IPS-15b (cell line): ENCODE results near the gene COL4A4.

Experiments used
- H3K27me3 ChIP-seq: one replicate; pipeline ENCODE4 v1.6.1; 2013; ENCODE audit warnings: low read length; ENCODE audit not compliant: control insufficient read depth, insufficient read depth
- H3K36me3 ChIP-seq: one replicate; pipeline ENCODE4 v1.6.1; 2013; ENCODE audit warnings: low read length; ENCODE audit not compliant: control insufficient read depth, insufficient read depth
- H3K4me1 ChIP-seq: one replicate; pipeline ENCODE4 v1.6.1; 2013; ENCODE audit warnings: mild to moderate bottlenecking, low read length; ENCODE audit not compliant: control insufficient read depth, insufficient read depth
- H3K4me3 ChIP-seq: one replicate; pipeline ENCODE4 v1.5.1; 2013; ENCODE audit warnings: low read depth, low read length
- H3K9ac ChIP-seq: one replicate; pipeline ENCODE4 v1.6.1; 2013; ENCODE audit warnings: low read depth, mild to moderate bottlenecking, low read length
- H3K9me3 ChIP-seq: one replicate; pipeline ENCODE4 v1.6.1; 2013; ENCODE audit warnings: mild to moderate bottlenecking, low read length; ENCODE audit not compliant: control insufficient read depth, insufficient read depth

The COL4A4 gene

GRCh38 chr2:227016894-227017293 is 147.1 kb downstream of the COL4A4 start:
- no peak overlapping the region for H3K9ac ChIP-seq
- no peak overlapping the region for H3K4me3 ChIP-seq
- no peaks in the 10 kb centered on the region for H3K9me3 ChIP-seq
- no peaks in the 10 kb centered on the region for H3K36me3 ChIP-seq
- no peaks in the 10 kb centered on the region for H3K27me3 ChIP-seq
- no peaks in the 10 kb centered on the region for H3K4me1 ChIP-seq

- Histone ChIP-seq H3K9ac (no peak overlapping the region), H3K27me3 (no peaks in the 10 kb centered on the region), H3K9me3 (no peaks in the 10 kb centered on the region), H3K36me3 (no peaks in the 10 kb centered on the region), H3K4me1 (no peaks in the 10 kb centered on the region), H3K4me3 (no peak overlapping the region)
Measured at GRCh38 chr2:227013881-227014280, 150.1 kb downstream of the COL4A4 start.

- Histone ChIP-seq H3K9me3 (no peaks in the 10 kb centered on the region), H3K4me1 (no peaks in the 10 kb centered on the region), H3K4me3 (no peak overlapping the region), H3K27me3 (no peaks in the 10 kb centered on the region), H3K9ac (no peak overlapping the region), H3K36me3 (no peaks in the 10 kb centered on the region)
Measured at GRCh38 chr2:227013330-227013729, 150.7 kb downstream of the COL4A4 start.

GRCh38 chr2:227010433-227010832 is 153.6 kb downstream of the COL4A4 start:
- Histone ChIP-seq H3K9me3 (no peaks in the 10 kb centered on the region), H3K27me3 (no peaks in the 10 kb centered on the region), H3K36me3 (no peaks in the 10 kb centered on the region), H3K9ac (no peak overlapping the region), H3K4me3 (no peak overlapping the region), H3K4me1 (no peaks in the 10 kb centered on the region)

DNA sequence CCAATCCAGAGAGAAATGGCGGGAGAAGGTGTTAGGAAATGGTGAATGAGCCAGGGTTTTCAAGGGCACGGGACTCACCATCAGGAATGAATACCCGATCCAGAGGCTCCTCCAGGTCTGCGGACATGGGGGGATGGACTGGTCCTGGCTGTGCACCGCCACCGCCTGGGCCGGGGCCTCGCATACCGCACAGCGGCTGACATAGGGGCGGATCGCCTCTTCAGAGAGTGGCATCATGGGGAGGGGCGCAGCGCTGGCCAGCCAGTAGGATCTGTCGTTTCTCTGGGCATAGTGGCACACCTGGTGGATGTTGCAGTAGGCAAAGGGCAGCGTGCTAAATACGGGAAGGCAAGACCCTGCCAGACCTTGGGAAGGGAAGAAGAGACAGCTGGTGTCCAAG is 156.1 kb downstream of the COL4A4 start:
- Histone ChIP-seq H3K4me1 (no peaks in the 10 kb centered on the region), H3K36me3 (no peaks in the 10 kb centered on the region), H3K4me3 (no peak overlapping the region), H3K9ac (no peak overlapping the region), H3K27me3 (no peaks in the 10 kb centered on the region), H3K9me3 (no peaks in the 10 kb centered on the region)

DNA sequence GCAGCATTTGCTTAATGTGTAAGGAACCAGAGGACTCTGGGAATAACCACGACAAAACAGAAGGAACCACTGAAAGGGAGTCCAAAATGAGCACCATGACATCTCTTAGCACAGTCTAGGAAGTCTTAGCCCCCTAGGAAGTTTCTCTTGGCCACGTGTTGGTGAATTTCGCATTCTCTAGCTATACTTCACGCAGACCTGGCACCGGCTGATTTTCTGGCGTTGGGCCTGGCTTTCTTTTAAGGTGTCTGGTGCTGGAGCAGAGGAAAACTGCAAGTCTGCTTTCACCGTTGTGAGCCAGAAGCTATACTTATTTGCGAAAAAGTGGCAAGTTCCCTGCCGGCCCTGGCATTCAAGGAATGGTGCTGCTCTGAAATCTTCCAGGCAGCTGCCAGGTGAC is 156.9 kb downstream of the COL4A4 start:
- no peak overlapping the region for H3K4me3 ChIP-seq
- H3K4me1 ChIP-seq = no peaks in the 10 kb centered on the region
- H3K36me3 ChIP-seq = no peaks in the 10 kb centered on the region
- no peaks in the 10 kb centered on the region for H3K9me3 ChIP-seq
- no peak overlapping the region for H3K9ac ChIP-seq
- H3K27me3 ChIP-seq = no peaks in the 10 kb centered on the region

GRCh38 chr2:227006189-227006897 is 157.7 kb downstream of the COL4A4 start:
- Histone ChIP-seq H3K9me3 (no peaks in the 10 kb centered on the region), H3K36me3 (no peaks in the 10 kb centered on the region), H3K9ac (no peak overlapping the region), H3K27me3 (no peaks in the 10 kb centered on the region), H3K4me1 (no peaks in the 10 kb centered on the region), H3K4me3 (no peak overlapping the region)

GRCh38 chr2:227004482-227004881 is 159.5 kb downstream of the COL4A4 start:
- no peak overlapping the region for H3K9ac ChIP-seq
- no peaks in the 10 kb centered on the region for H3K27me3 ChIP-seq
- no peaks in the 10 kb centered on the region for H3K4me1 ChIP-seq
- H3K36me3 ChIP-seq = no peaks in the 10 kb centered on the region
- no peak overlapping the region for H3K4me3 ChIP-seq
- no peaks in the 10 kb centered on the region for H3K9me3 ChIP-seq

DNA sequence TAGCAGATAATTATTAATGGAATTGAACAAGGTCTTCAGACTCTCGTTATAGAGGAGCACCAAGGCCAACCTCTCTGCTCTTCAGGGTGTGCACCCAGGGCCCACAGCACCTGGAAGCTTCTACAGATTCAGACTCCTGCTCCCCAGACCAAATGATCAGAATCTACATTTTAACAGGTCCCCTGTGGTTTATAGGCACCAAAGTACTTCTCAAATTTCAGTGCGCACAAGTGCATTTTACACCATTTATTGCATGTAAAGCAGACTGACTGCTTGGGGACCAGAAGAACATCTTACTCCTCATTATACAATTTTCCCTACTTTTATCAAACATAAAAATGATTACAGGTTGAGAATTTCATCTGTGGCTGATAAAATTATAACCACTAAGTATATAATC is 163.9 kb downstream of the COL4A4 start:
- no peak overlapping the region for H3K9ac ChIP-seq
- H3K4me3 ChIP-seq = no peak overlapping the region
- H3K27me3 ChIP-seq = no peaks in the 10 kb centered on the region
- no peaks in the 10 kb centered on the region for H3K9me3 ChIP-seq
- no peaks in the 10 kb centered on the region for H3K36me3 ChIP-seq
- H3K4me1 ChIP-seq = no peaks in the 10 kb centered on the region

DNA sequence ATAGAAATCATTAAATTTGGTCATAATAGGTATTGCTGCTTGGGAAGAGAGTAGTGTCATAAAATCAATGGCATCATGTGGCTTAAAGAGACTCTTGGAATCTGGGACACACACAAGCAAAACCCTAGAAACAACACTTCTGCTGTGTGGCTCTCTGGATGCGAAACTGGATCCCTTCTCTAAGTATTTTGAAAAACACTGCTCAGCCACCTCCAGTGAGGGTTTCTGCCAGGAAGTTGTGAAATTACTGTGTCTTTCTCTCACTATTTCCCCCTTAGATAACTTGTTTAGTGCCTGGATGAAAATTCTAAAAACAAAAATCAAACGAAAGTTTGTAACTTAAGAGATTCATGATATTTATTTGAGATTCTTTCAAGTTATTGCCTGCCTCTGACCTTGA is 164.3 kb downstream of the COL4A4 start:
- no peaks in the 10 kb centered on the region for H3K36me3 ChIP-seq
- no peaks in the 10 kb centered on the region for H3K27me3 ChIP-seq
- no peaks in the 10 kb centered on the region for H3K9me3 ChIP-seq
- no peak overlapping the region for H3K4me3 ChIP-seq
- no peak overlapping the region for H3K9ac ChIP-seq
- H3K4me1 ChIP-seq = no peaks in the 10 kb centered on the region

- no peaks in the 10 kb centered on the region for H3K36me3 ChIP-seq
Measured at GRCh38 chr2:226995625-226996041, 168.4 kb downstream of the COL4A4 start.

DNA sequence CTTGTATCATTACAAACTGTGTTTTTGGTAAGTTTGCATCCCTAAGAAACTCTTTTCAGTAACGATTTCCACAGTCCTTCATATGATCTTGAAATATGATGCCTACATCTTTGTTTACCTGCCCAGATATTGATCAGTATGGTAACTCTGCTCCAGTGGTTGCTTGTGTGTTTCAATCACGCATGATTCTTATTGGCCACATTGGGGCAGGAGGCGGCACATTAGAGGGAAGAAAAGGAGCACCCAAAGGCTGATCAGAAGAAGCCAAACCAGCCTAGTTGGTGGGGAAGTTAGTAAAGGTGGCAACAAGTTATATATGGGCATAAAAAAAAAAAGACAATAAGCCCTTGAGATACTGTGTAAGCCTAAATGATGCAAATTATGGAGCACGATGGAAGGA is 169.2 kb downstream of the COL4A4 start:
- no peaks in the 10 kb centered on the region for H3K36me3 ChIP-seq
- no peak overlapping the region for H3K4me3 ChIP-seq
- no peak overlapping the region for H3K9ac ChIP-seq
- H3K9me3 ChIP-seq = no peaks in the 10 kb centered on the region
- no peaks in the 10 kb centered on the region for H3K27me3 ChIP-seq
- H3K4me1 ChIP-seq = no peaks in the 10 kb centered on the region

More at GRCh38 chr2:226995625-226996041, 168.4 kb downstream of the COL4A4 start:
- no peak overlapping the region for H3K4me3 ChIP-seq
- no peaks in the 10 kb centered on the region for H3K4me1 ChIP-seq
- no peaks in the 10 kb centered on the region for H3K27me3 ChIP-seq
- H3K9ac ChIP-seq = no peak overlapping the region
- no peaks in the 10 kb centered on the region for H3K9me3 ChIP-seq
